ENCODE results near the gene MX2. TPM values are rescaled to one million over a fixed set of nuclear protein-coding genes. Genes with fewer than 3 reads are reported as not detected.

MX2 gene
- total and polyA plus RNA-seq, 2 donors (not counting 1 experiment from before 2014, with no cell fraction given), result 51.2 to 64.3 TPM

DNA sequence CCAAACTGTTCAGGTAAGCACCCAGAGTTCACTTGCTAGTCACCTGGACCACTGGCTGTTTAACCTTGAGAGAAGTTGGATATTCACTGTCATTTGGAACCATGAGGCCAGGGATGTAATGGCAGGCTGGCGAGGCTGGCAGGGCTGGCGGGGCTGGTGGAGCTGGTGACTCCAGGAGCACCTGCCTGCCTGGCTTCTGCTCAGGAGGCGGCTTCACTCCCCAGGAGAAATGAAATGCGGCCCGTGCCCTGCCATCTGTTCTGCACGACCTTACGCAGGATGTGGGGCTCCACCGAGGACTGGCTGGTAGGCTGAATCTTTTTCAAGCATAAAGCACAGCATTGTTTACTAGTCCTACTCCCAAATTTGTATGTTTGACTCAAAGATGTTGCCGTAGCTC, 41.5 kb downstream of the MX2 start:
- TF ChIP-seq, protein P1, sequence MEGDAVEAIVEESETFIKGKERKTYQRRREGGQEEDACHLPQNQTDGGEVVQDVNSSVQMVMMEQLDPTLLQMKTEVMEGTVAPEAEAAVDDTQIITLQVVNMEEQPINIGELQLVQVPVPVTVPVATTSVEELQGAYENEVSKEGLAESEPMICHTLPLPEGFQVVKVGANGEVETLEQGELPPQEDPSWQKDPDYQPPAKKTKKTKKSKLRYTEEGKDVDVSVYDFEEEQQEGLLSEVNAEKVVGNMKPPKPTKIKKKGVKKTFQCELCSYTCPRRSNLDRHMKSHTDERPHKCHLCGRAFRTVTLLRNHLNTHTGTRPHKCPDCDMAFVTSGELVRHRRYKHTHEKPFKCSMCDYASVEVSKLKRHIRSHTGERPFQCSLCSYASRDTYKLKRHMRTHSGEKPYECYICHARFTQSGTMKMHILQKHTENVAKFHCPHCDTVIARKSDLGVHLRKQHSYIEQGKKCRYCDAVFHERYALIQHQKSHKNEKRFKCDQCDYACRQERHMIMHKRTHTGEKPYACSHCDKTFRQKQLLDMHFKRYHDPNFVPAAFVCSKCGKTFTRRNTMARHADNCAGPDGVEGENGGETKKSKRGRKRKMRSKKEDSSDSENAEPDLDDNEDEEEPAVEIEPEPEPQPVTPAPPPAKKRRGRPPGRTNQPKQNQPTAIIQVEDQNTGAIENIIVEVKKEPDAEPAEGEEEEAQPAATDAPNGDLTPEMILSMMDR (IDR thresholded peaks at IDR 0.05), result no peak
- TF ChIP-seq EZH2 (IDR thresholded peaks at IDR 0.05; ENCODE audit: borderline replicate concordance, insufficient read depth, low read depth, low read length, poor library complexity, severe bottlenecking), result no peak
- H3K9ac ChIP-seq (ENCODE audit: low read length), result no peak overlapping the region
- H3K27me3 ChIP-seq (replicated peaks in 1 of 4; ENCODE audit: control extremely low read depth in 1 of 4, control insufficient read depth in 3 of 4, insufficient read depth in 4 of 4, low read length in 3 of 4), result no peaks in the 10 kb centered on the region
- ATAC-seq (ENCODE audit: low read depth) (no peak), DNase-seq (no peak)
- no peaks in the 10 kb centered on the region for H3K4me1 ChIP-seq (ENCODE audit: control insufficient read depth in 2 of 2, insufficient read depth in 2 of 2, low read length in 2 of 2)
- no peak overlapping the region for H3K4me2 ChIP-seq (replicated peaks; ENCODE audit: low read depth, low read length, poor library complexity, severe bottlenecking)
- H3K27ac Mint-ChIP-seq, result no peak overlapping the region
- no peak overlapping the region for H3K4me3 Mint-ChIP-seq
- H3K4me1 Mint-ChIP-seq, result no peaks in the 10 kb centered on the region
- no peak overlapping the region for H2AFZ ChIP-seq (ENCODE audit: insufficient read depth, low read depth, low read length, poor library complexity, severe bottlenecking)
- intact Hi-C loops (cut with micrococcal nuclease), result no loop called here
- H3K79me2 ChIP-seq (ENCODE audit: control insufficient read depth, insufficient read depth, low read length), result no peaks in the 10 kb centered on the region
- no peak overlapping the region for H3K4me3 ChIP-seq (ENCODE audit: control extremely low read depth in 1 of 5, extremely low read depth in 1 of 5, insufficient read depth in 1 of 5, low read depth in 2 of 5, low read length in 4 of 5)
- 98% methylated on average over 9 of the region's 9 CpGs for WGBS (ENCODE audit: insufficient coverage)
- H3K9me3 ChIP-seq (ENCODE audit: control extremely low read depth in 1 of 3, control insufficient read depth in 2 of 3, insufficient read depth in 1 of 3, low read length in 2 of 3), result no peaks in the 10 kb centered on the region
- no peaks in the 10 kb centered on the region for H4K20me1 ChIP-seq (ENCODE audit: control insufficient read depth, insufficient read depth, low read length, poor library complexity, severe bottlenecking)
- H3K36me3 ChIP-seq (replicated peaks in 1 of 2; ENCODE audit: control extremely low read depth in 1 of 2, control insufficient read depth in 1 of 2, extremely low read depth in 1 of 2, insufficient read depth in 2 of 2, low read length in 1 of 2), result peaks cover 1 to 75% of the 10 kb centered on the region in 2 experiments
- ChIA-PET CTCF (interaction anchor here (1.6 kb wide), 1 partner anchor 120 kb away, joined by 5 read pairs; no protein-coding TSS in a partner anchor), POLR2A (no interaction called here)
- H3K9me3 Mint-ChIP-seq (ENCODE audit: insufficient read depth), result no peaks in the 10 kb centered on the region
- no peaks in the 10 kb centered on the region for H3K27me3 Mint-ChIP-seq
- H3K27ac ChIP-seq (ENCODE audit: low read length in 2 of 2), result no peak overlapping the region

DNA sequence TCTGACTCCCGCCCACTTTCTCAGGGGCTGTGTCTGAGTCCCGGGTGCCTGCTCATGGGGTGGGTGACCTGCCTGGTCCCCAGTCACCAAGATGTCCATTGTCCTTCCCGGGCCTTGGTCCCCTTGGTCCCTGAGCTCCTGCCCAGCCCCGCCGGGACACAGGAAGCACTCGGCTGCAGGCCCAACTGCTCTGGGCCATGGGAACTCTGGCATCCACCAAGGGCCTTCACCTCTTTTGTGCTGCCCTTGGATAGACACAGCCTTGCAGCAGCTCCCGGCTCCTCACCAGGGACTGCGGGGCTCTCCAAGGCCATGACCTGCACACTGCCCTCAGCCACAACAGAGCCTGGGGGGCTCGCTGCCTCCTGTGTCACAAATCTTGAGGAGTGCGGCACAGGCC, 42.1 kb downstream of the MX2 start:
- Mint-ChIP-seq H3K9me3 (ENCODE audit: insufficient read depth) (no peaks in the 10 kb centered on the region), H3K4me3 (no peak overlapping the region), H3K4me1 (no peaks in the 10 kb centered on the region), H3K27me3 (no peaks in the 10 kb centered on the region), H3K27ac (no peak overlapping the region)
- Histone ChIP-seq H3K27me3 (replicated peaks in 1 of 4; ENCODE audit: control extremely low read depth in 1 of 4, control insufficient read depth in 3 of 4, insufficient read depth in 4 of 4, low read length in 3 of 4) (no peaks in the 10 kb centered on the region), H3K4me3 (ENCODE audit: control extremely low read depth in 1 of 5, extremely low read depth in 1 of 5, insufficient read depth in 1 of 5, low read depth in 2 of 5, low read length in 4 of 5) (no peak overlapping the region), H2AFZ (ENCODE audit: insufficient read depth, low read depth, low read length, poor library complexity, severe bottlenecking) (no peak overlapping the region), H3K79me2 (ENCODE audit: control insufficient read depth, insufficient read depth, low read length) (no peaks in the 10 kb centered on the region), H3K4me2 (replicated peaks; ENCODE audit: low read depth, low read length, poor library complexity, severe bottlenecking) (no peak overlapping the region), H3K36me3 (replicated peaks in 1 of 2; ENCODE audit: control extremely low read depth in 1 of 2, control insufficient read depth in 1 of 2, extremely low read depth in 1 of 2, insufficient read depth in 2 of 2, low read length in 1 of 2) (peaks cover 1 to 75% of the 10 kb centered on the region in 2 experiments), H3K27ac (ENCODE audit: low read length in 2 of 2) (no peak overlapping the region), H3K4me1 (ENCODE audit: control insufficient read depth in 2 of 2, insufficient read depth in 2 of 2, low read length in 2 of 2) (no peaks in the 10 kb centered on the region), H4K20me1 (ENCODE audit: control insufficient read depth, insufficient read depth, low read length, poor library complexity, severe bottlenecking) (no peaks in the 10 kb centered on the region), H3K9me3 (ENCODE audit: control extremely low read depth in 1 of 3, control insufficient read depth in 2 of 3, insufficient read depth in 1 of 3, low read length in 2 of 3) (no peaks in the 10 kb centered on the region), H3K9ac (ENCODE audit: low read length) (no peak overlapping the region)
- WGBS (ENCODE audit: insufficient coverage), result 100% methylated on average over 10 of the region's 10 CpGs
- ChIA-PET CTCF (interaction anchor here (1.4 kb wide), 1 partner anchor 121 kb away, joined by 6 read pairs; no protein-coding TSS in a partner anchor), POLR2A (no interaction called here)
- intact Hi-C loops (cut with micrococcal nuclease), result no loop called here
- ATAC-seq (ENCODE audit: low read depth) (no peak), DNase-seq (no peak)
- TF ChIP-seq EZH2 (IDR thresholded peaks at IDR 0.05; ENCODE audit: borderline replicate concordance, insufficient read depth, low read depth, low read length, poor library complexity, severe bottlenecking), result no peak
- TF ChIP-seq, protein P1 (IDR thresholded peaks at IDR 0.05), result no peak

Measured in B cell (primary cell).